Measurements from ENCODE around the gene ST6GALNAC1. TPM values are rescaled to one million over a fixed set of nuclear protein-coding genes. Genes with fewer than 3 reads are reported as not detected.

Gene ST6GALNAC1
- total and polyA plus RNA-seq, 10 of the 15 experiments (the other 5 are each of a cell fraction or from before 2014, with no cell fraction given), result 0.08 TPM; not detected in 9

DNA sequence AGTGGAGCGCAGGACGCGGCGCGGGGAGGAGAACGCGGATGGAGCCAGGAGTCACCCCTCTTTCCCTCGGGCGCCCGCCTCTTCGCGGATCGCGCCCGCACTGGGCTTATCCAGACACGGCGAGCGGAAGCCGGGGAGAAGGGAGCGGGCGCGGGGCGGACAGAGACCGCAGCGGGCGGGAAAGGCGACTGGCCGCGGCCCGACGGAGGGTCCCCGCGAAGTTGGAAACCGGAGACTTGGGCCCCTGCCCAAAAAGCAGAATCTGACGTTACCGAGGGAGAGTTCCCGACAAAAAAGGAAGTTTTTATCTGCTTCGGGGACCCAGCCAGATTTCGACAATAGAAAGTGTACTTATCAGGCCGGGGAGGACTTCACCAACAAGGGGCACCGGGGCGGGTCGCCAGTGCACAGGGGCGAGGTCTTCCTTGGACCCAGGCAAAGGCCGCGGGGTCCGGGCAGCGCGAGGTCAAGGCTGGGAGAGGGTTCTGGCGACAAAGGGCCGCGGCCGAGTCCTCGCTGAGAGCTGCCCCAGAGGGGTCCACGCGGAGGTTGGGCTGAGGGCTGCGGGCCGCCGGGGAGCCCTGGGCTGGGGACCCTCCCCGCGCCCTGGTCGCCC, 58.4 kb downstream of the ST6GALNAC1 start:
- H4K20me1 ChIP-seq (ENCODE audit: control insufficient read depth, insufficient read depth), result no peaks in the 10 kb centered on the region
- no peak overlapping the region for H3K27ac ChIP-seq (ENCODE audit: control insufficient read depth, insufficient read depth)
- peak; percentile 13 for ATAC-seq
- H3K79me2 ChIP-seq (ENCODE audit: control insufficient read depth, insufficient read depth, low read length), result no peaks in the 10 kb centered on the region
- FAIRE-seq, result no peak
- POLR2A ChIA-PET, result interaction anchor here (1.0 kb wide), 1 partner anchor 14 kb away, joined by 3 read pairs; no protein-coding TSS in a partner anchor
- no peak overlapping the region for H3K9ac ChIP-seq (ENCODE audit: control insufficient read depth, insufficient read depth, low read length)
- 16% methylated on average over 52 of the region's 62 CpGs for WGBS (ENCODE audit: insufficient coverage, insufficient replicate concordance, low lambda C conversion rate, missing lambda C conversion rate)
- peak overlapping the region; percentile 78 for H3K4me2 ChIP-seq (ENCODE audit: control insufficient read depth, insufficient read depth)
- H3K9me3 ChIP-seq (replicated peaks; ENCODE audit: control insufficient read depth, insufficient read depth, low read length), result no peaks in the 10 kb centered on the region
- no TSS peak for BruUV-seq (replicated peaks)
- TF ChIP-seq MEF2A (IDR thresholded peaks at IDR 0.05; ENCODE audit: insufficient read depth, low read depth, low read length) (no peak), SUZ12 (IDR thresholded peaks at IDR 0.05; ENCODE audit: unreplicated experiment) (peak; percentile 58), EED (IDR thresholded peaks at IDR 0.05; ENCODE audit: low read depth) (0 out of 2 replicates have a peak, but pooled peaks have one; percentile 4), IKZF1 (conservative IDR thresholded peaks at IDR 0.05) (peak; percentile 20; the same call in 1 of the 2 replicates), SMC3 (IDR thresholded peaks at IDR 0.05; ENCODE audit: borderline replicate concordance, low read length) (no peak)
- TF ChIP-seq, protein P1, sequence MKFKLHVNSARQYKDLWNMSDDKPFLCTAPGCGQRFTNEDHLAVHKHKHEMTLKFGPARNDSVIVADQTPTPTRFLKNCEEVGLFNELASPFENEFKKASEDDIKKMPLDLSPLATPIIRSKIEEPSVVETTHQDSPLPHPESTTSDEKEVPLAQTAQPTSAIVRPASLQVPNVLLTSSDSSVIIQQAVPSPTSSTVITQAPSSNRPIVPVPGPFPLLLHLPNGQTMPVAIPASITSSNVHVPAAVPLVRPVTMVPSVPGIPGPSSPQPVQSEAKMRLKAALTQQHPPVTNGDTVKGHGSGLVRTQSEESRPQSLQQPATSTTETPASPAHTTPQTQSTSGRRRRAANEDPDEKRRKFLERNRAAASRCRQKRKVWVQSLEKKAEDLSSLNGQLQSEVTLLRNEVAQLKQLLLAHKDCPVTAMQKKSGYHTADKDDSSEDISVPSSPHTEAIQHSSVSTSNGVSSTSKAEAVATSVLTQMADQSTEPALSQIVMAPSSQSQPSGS (IDR thresholded peaks at IDR 0.05; ENCODE audit: low read length), result no peak
- H2AFZ ChIP-seq (ENCODE audit: control insufficient read depth, low read depth, low read length), result peak overlapping the region; percentile 18; the same call in 1 of the 2 replicates
- intact Hi-C loops (cut with micrococcal nuclease; ENCODE audit: unreplicated experiment) (no loop called here), in situ Hi-C loops (cut with MboI) (no loop called here)
- peaks cover 13% of the 10 kb centered on the region for H3K4me1 ChIP-seq (ENCODE audit: control insufficient read depth, insufficient read depth, low read length)
- SMC1A ChIA-PET (ENCODE audit: uncharacterized antibody, unreplicated experiment), result interaction anchor here (0.7 to 1.3 kb wide), 2 partner anchors 25 to 27 kb away, joined by 4 to 7 read pairs; no protein-coding TSS in a partner anchor
- peaks cover 3 to 9% of the 10 kb centered on the region in 2 experiments; a peak in 3 of 4 replicates for H3K27me3 ChIP-seq (replicated peaks in 1 of 2; ENCODE audit: control insufficient read depth in 2 of 2, insufficient read depth in 2 of 2, low read length in 1 of 2)
- RAD21 ChIA-PET (ENCODE audit: unreplicated experiment), result interaction anchor here (1.0 kb wide), 1 partner anchor 39 kb away, joined by 3 read pairs; no protein-coding TSS in a partner anchor
- CTCF ChIA-PET, result interaction anchor here (0.7 to 2.5 kb wide), 4 partner anchors 18 to 57 kb away, joined by 3 to 10 read pairs (median 4); no protein-coding TSS in a partner anchor
- H3K4me3 ChIP-seq, result peak overlapping the region; percentile 63; the same call in 1 of the 2 replicates
- no peaks in the 10 kb centered on the region for H3K36me3 ChIP-seq (ENCODE audit: control insufficient read depth in 2 of 2, insufficient read depth in 2 of 2, low read length in 1 of 2)
- no peak for DNase-seq (ENCODE audit: low read depth, low spot score)
